Glutamatergic neuron (in vitro differentiated cells): ENCODE data around the gene CCL13. TPM values are rescaled to one million over a fixed set of nuclear protein-coding genes. Genes with fewer than 3 reads are reported as not detected.

Experiments
- DNase-seq: peaks from one replicate; pipeline ENCODE4 v3.0.0; 2022
- H3K27ac Mint-ChIP-seq: one replicate; pipeline ENCODE4 v1.8.0; 2020; ENCODE audit warnings: mild to moderate bottlenecking, mixed read lengths, inconsistent platforms; ENCODE audit not compliant: unreplicated experiment
- H3K27me3 Mint-ChIP-seq: one replicate; pipeline ENCODE4 v1.8.0; 2020; ENCODE audit warnings: mild to moderate bottlenecking, moderate library complexity, mixed read lengths, inconsistent platforms; ENCODE audit not compliant: unreplicated experiment
- H3K36me3 Mint-ChIP-seq: one replicate; pipeline ENCODE4 v1.8.0; 2020; ENCODE audit warnings: mild to moderate bottlenecking, mixed read lengths, inconsistent platforms; ENCODE audit not compliant: unreplicated experiment
- H3K4me1 Mint-ChIP-seq: one replicate; pipeline ENCODE4 v1.8.0; 2020; ENCODE audit warnings: mild to moderate bottlenecking, low read depth, mixed read lengths, inconsistent platforms; ENCODE audit not compliant: unreplicated experiment
- H3K4me3 Mint-ChIP-seq: one replicate; pipeline ENCODE4 v1.8.0; 2020; ENCODE audit warnings: mild to moderate bottlenecking, mixed read lengths, inconsistent platforms; ENCODE audit not compliant: unreplicated experiment
- H3K9me3 Mint-ChIP-seq: one replicate; pipeline ENCODE4 v1.8.0; 2020; ENCODE audit warnings: mild to moderate bottlenecking, moderate library complexity, mixed read lengths, inconsistent platforms; ENCODE audit not compliant: unreplicated experiment
- CTCF ChIP-seq: fragments of 200-600 bp; sonication (generic); IDR thresholded peaks from one replicate; pipeline ENCODE4 v1.5.0; 2021; ENCODE audit not compliant: partially characterized antibody, unreplicated experiment
- total RNA-seq: library from RNA; stranded (reverse); fragmentation: NEBNext Ultra II Directional; extraction: Animal tissue kit (Norgen Biotek cat#: 25700); gene quantifications from one replicate; pipeline ENCODE4 v1.2.1, GENCODE V29; 2021; ENCODE audit not compliant: unreplicated experiment

Gene CCL13
- total RNA-seq, 1 donor from 2014 or later, result not detected

- no peak for DNase-seq
- no peak overlapping the region for H3K27ac Mint-ChIP-seq
- no peak for TF ChIP-seq CTCF
- H3K9me3 Mint-ChIP-seq, result peaks cover 4% of the 10 kb centered on the region
- no peaks in the 10 kb centered on the region for H3K36me3 Mint-ChIP-seq
- peaks cover 10% of the 10 kb centered on the region for H3K4me1 Mint-ChIP-seq
- H3K4me3 Mint-ChIP-seq, result no peak overlapping the region
- peaks cover 7% of the 10 kb centered on the region for H3K27me3 Mint-ChIP-seq
These were observed 4.5 kb downstream of the CCL13 start for GRCh38 chr17:34360601-34361270.

GRCh38 chr17:34361478-34362061 lies 5.3 kb downstream of the CCL13 start:
- peak; percentile 91 for DNase-seq
- no peaks in the 10 kb centered on the region for H3K36me3 Mint-ChIP-seq
- H3K4me3 Mint-ChIP-seq, result no peak overlapping the region
- peaks cover 5% of the 10 kb centered on the region for H3K27me3 Mint-ChIP-seq
- H3K9me3 Mint-ChIP-seq, result peaks cover 4% of the 10 kb centered on the region
- H3K27ac Mint-ChIP-seq, result peak overlapping the region; percentile 15
- peaks cover 10% of the 10 kb centered on the region for H3K4me1 Mint-ChIP-seq
- peak; percentile 86 for TF ChIP-seq CTCF

GRCh38 chr17:34363183-34363661 lies 6.9 kb downstream of the CCL13 start, which contains the start of gene CCL1:
Gene CCL1, minus strand, starts transcription at chr17:34363233. Its CDS starts 72 bp downstream, at chr17:34363161.
- Mint-ChIP-seq H3K9me3 (peaks cover 4% of the 10 kb centered on the region), H3K4me1 (peaks cover 10% of the 10 kb centered on the region), H3K36me3 (no peaks in the 10 kb centered on the region), H3K27me3 (peaks cover 5% of the 10 kb centered on the region), H3K4me3 (no peak within 1 kb of the TSS), H3K27ac (no peak within 1 kb of the TSS)
- no peak for DNase-seq
- no peak for TF ChIP-seq CTCF

GRCh38 chr17:34364751-34365150 lies 8.5 kb downstream of the CCL13 start:
- Mint-ChIP-seq H3K4me3 (no peak overlapping the region), H3K27me3 (peaks cover 3% of the 10 kb centered on the region), H3K27ac (no peak overlapping the region), H3K9me3 (peaks cover 4% of the 10 kb centered on the region), H3K4me1 (peaks cover 10% of the 10 kb centered on the region), H3K36me3 (no peaks in the 10 kb centered on the region)
- DNase-seq, result no peak
- no peak for TF ChIP-seq CTCF

- Mint-ChIP-seq H3K27ac (no peak overlapping the region), H3K27me3 (peaks cover 3% of the 10 kb centered on the region), H3K36me3 (no peaks in the 10 kb centered on the region), H3K4me3 (no peak overlapping the region), H3K4me1 (peaks cover 10% of the 10 kb centered on the region), H3K9me3 (peaks cover 4% of the 10 kb centered on the region)
- no peak for TF ChIP-seq CTCF
- no peak for DNase-seq
These were observed 9.1 kb downstream of the CCL13 start for GRCh38 chr17:34365340-34365739.
